Left ventricle myocardium inferior (tissue), 1 donor: ENCODE results near the gene INSR. TPM values are rescaled to one million over a fixed set of nuclear protein-coding genes. Genes with fewer than 3 reads are reported as not detected.

Source experiments
- DNase-seq: peaks from one replicate; pipeline ENCODE4 v3.0.0-alpha.2; 2020
- H3K27ac ChIP-seq: fragments of 200-600 bp; replicated peaks from 2 replicates; pipeline ENCODE4 v1.8.0; 2021
- H3K27me3 ChIP-seq: fragments of 200-600 bp; 2 replicates; pipeline ENCODE4 v1.8.0; 2021; ENCODE audit warnings: low read depth
- H3K36me3 ChIP-seq: fragments of 200-600 bp; 2 replicates; pipeline ENCODE4 v1.8.0; 2021
- H3K4me1 ChIP-seq: fragments of 200-600 bp; 2 replicates; pipeline ENCODE4 v1.8.0; 2021
- H3K4me3 ChIP-seq: fragments of 200-600 bp; 2 replicates; pipeline ENCODE4 v1.8.0; 2021; ENCODE audit warnings: mild to moderate bottlenecking, moderate library complexity
- H3K9me3 ChIP-seq: fragments of 200-600 bp; replicated peaks from 2 replicates; pipeline ENCODE4 v1.8.0; 2021
- intact Hi-C: fragments of 100-400 bp; cut with micrococcal nuclease; formaldehyde crosslinking; loops from one replicate; pipeline ENCODE4 v1.11.0; 2022
- total RNA-seq: library from RNA; stranded (reverse); fragmentation: NEBNext Ultra II Directional; extraction: Animal tissue kit (Norgen Biotek cat#: 25700); gene quantifications from one replicate; pipeline ENCODE4 v1.2.1, GENCODE V29; 2021
- TF ChIP-seq, protein P1 (sequence below): fragments of 200-600 bp; IDR thresholded peaks from 2 replicates; pipeline ENCODE4 v1.8.0; 2021; ENCODE audit warnings: antibody characterized with exemption, mild to moderate bottlenecking, borderline replicate concordance
- donor health status: DM: no; HTN: yes; CAD: no; lungs with severe emphysema.

The INSR gene
- total RNA-seq, 1 donor from 2014 or later: 85.3 TPM

DNA sequence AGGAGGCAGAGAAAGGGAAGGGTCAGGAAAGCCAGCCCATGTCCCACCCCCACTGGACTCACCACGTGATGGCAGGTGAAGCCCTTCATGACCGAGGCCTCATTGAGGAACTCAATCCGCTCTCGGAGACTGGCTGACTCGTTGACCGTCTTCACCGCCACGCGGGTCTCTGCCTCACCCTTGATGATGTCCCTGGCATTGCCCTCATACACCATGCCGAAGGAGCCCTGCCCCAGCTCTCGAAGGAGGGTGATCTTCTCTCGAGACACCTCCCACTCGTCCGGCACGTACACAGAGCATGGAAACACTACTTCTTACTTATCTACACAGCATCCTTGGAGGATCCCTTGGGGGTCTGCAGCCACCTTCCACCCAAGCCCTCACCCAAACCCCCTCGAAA lies 169.0 kb downstream of the INSR start:
- H3K4me3 ChIP-seq: no peak overlapping the region

DNA sequence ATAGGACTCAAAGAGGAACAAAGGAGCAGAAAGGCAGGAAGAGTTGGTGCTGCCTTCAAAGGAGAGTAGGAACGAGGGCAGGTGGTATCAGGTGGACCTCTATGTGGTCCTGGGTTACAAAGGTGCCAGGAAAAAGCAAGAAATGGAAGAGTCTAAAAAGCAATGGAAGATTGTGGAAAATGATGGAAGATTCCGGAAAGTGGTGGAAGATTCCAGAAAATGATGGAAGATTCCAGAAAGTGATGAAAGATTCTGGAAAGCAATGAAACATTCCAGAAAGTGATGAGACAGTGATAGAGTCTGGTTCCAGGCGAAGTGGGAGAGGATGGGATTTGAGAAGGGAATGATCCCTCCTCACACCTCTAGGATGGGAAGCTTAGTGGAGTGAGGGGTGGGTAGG lies 169.4 kb downstream of the INSR start:
- peaks cover 96% of the 10 kb centered on the region for H3K36me3 ChIP-seq
- no peak for DNase-seq
- intact Hi-C loops: no loop called here
- no peak overlapping the region for H3K27ac ChIP-seq
- H3K4me3 ChIP-seq: no peak overlapping the region
- no peaks in the 10 kb centered on the region for H3K4me1 ChIP-seq
- H3K27me3 ChIP-seq: no peaks in the 10 kb centered on the region
- peaks cover 16% of the 10 kb centered on the region for H3K9me3 ChIP-seq
- TF ChIP-seq, protein P1, sequence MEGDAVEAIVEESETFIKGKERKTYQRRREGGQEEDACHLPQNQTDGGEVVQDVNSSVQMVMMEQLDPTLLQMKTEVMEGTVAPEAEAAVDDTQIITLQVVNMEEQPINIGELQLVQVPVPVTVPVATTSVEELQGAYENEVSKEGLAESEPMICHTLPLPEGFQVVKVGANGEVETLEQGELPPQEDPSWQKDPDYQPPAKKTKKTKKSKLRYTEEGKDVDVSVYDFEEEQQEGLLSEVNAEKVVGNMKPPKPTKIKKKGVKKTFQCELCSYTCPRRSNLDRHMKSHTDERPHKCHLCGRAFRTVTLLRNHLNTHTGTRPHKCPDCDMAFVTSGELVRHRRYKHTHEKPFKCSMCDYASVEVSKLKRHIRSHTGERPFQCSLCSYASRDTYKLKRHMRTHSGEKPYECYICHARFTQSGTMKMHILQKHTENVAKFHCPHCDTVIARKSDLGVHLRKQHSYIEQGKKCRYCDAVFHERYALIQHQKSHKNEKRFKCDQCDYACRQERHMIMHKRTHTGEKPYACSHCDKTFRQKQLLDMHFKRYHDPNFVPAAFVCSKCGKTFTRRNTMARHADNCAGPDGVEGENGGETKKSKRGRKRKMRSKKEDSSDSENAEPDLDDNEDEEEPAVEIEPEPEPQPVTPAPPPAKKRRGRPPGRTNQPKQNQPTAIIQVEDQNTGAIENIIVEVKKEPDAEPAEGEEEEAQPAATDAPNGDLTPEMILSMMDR: no peak

More for the DNA sequence above, 169.0 kb downstream of the INSR start:
- intact Hi-C loops: no loop called here
- Histone ChIP-seq H3K27ac (no peak overlapping the region), H3K36me3 (peaks cover 96% of the 10 kb centered on the region), H3K27me3 (no peaks in the 10 kb centered on the region), H3K9me3 (peaks cover 16% of the 10 kb centered on the region), H3K4me1 (no peaks in the 10 kb centered on the region)
- no peak for DNase-seq
- TF ChIP-seq, protein P1: no peak

DNA sequence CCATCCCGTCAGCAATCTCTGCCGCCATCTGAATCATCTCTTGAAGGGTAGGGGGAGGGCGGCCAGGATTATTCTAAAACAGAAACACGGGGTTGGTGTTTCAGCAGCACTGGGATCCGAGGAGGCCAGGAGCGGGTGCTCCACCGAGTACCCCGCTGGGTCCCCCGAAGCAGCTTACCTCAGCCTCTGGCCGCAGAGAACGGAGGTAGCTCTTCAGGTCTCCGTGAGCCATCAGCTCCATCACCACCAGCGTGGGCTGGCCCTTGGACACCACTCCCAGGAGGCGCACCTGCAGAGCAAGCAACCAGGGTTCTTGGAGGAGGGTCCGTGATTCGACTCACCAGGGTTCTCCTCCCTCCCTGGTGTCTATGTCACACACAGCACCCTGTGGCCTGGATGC lies 171.5 kb downstream of the INSR start:
- Histone ChIP-seq H3K4me1 (no peaks in the 10 kb centered on the region), H3K27ac (no peak overlapping the region), H3K36me3 (peaks cover 96% of the 10 kb centered on the region), H3K4me3 (no peak overlapping the region), H3K27me3 (no peaks in the 10 kb centered on the region), H3K9me3 (peaks cover 16% of the 10 kb centered on the region)
- TF ChIP-seq, protein P1: no peak
- DNase-seq: no peak
- intact Hi-C loops: no loop called here

DNA sequence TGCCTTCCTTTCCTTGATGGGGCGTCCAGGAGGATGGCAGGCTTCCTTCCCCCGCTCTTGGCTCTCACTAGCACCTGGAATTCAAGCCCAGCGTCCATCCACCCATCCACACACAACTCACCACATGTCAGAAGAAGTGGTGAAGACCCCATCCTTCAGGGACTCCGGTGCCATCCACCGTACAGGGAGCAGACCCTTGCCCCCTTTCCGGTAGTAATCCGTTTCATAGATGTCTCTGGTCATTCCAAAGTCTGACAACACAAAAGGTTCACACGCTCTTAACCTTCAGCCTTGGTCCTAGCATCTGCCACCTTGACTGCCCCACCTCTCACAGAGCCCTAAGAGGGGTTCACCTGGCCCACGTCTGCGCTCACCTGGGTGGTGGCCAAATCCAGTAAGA lies 173.7 kb downstream of the INSR start:
- H3K4me1 ChIP-seq: no peaks in the 10 kb centered on the region
- no peaks in the 10 kb centered on the region for H3K27me3 ChIP-seq
- no peak overlapping the region for H3K27ac ChIP-seq
- peaks cover 2% of the 10 kb centered on the region for H3K9me3 ChIP-seq
- TF ChIP-seq, protein P1: no peak
- DNase-seq: no peak
- intact Hi-C loops: no loop called here
- H3K36me3 ChIP-seq: peaks cover 94% of the 10 kb centered on the region
- no peak overlapping the region for H3K4me3 ChIP-seq

DNA sequence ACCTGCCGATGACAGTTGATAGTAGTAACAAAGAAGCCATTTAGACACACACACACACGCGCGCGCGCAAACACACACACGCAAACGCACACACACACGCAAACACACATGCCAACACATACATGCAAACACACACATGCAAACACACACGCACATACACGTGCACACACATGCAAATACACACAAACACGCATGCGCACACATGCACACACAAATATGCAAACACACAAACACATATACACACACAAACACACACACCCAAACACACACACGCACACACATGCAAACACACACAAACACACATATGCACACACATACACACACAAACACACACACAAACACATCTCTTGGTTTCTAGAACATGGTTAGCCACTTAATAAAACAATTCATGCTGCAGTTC lies 174.6 kb downstream of the INSR start:
- H3K4me1 ChIP-seq: no peaks in the 10 kb centered on the region
- no peak overlapping the region for H3K27ac ChIP-seq
- no peaks in the 10 kb centered on the region for H3K9me3 ChIP-seq
- TF ChIP-seq, protein P1: no peak
- intact Hi-C loops: no loop called here
- peaks cover 93% of the 10 kb centered on the region for H3K36me3 ChIP-seq
- H3K4me3 ChIP-seq: no peak overlapping the region
- DNase-seq: no peak
- H3K27me3 ChIP-seq: no peaks in the 10 kb centered on the region

DNA sequence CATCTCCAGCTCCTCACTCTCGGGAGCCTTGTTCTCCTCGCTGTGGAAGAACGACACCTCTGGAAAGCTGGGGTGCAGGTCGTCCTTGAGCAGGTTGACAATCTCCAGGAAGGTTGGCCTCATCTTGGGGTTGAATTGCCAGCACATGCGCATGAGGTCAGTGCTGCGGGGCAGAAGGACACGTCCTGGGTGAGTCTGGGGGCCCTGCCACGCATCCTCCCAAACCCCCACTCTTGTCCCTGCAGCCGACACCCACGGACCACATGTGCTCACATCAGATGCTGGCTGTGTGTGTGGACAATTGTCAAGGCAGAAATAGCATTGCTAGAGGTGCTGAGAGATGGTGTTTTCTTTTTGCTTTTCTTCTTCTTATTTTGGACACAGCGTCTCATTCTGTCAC lies 177.0 kb downstream of the INSR start:
- intact Hi-C loops: no loop called here
- no peak overlapping the region for H3K4me3 ChIP-seq
- no peaks in the 10 kb centered on the region for H3K27me3 ChIP-seq
- H3K9me3 ChIP-seq: no peaks in the 10 kb centered on the region
- TF ChIP-seq, protein P1: no peak
- no peaks in the 10 kb centered on the region for H3K4me1 ChIP-seq
- no peak for DNase-seq
- H3K36me3 ChIP-seq: peaks cover 73% of the 10 kb centered on the region
- H3K27ac ChIP-seq: no peak overlapping the region
